Neural cell (in vitro differentiated cells): ENCODE measurements around the gene UBE2V1.

Experiments
- CTCF ChIP-seq: fragments of 450-650 bp; IDR thresholded peaks from 2 replicates; pipeline ENCODE4 v1.5.1; 2014; ENCODE audit warnings: antibody characterized with exemption, mild to moderate bottlenecking, moderate library complexity; ENCODE audit not compliant: poor library complexity, severe bottlenecking
- EP300 ChIP-seq: fragments of 450-650 bp; conservative IDR thresholded peaks from 2 replicates; pipeline ENCODE4 v1.6.1; 2014; ENCODE audit warnings: antibody characterized with exemption, mild to moderate bottlenecking, moderate library complexity; ENCODE audit not compliant: poor library complexity, severe bottlenecking
- EZH2 ChIP-seq: fragments of 200-600, 300-800 bp; shearing (Covaris generic), sonication (generic); IDR thresholded peaks from 2 replicates; pipeline ENCODE4 v1.6.1; 2014; ENCODE audit warnings: antibody characterized with exemption, low read length, borderline replicate concordance, mild to moderate bottlenecking; ENCODE audit not compliant: insufficient read depth, poor library complexity, severe bottlenecking
- POLR2AphosphoS5 ChIP-seq: IDR thresholded peaks from 2 replicates; pipeline ENCODE4 v1.6.1; 2012
- TAF1 ChIP-seq: IDR thresholded peaks from 2 replicates; pipeline ENCODE4 v1.6.1; 2012; ENCODE audit warnings: low read depth

- TF ChIP-seq EZH2 (no peak), CTCF (no peak), EP300 (no peak), POLR2AphosphoS5 (no peak), TAF1 (no peak)
These were observed 74.4 kb downstream of the UBE2V1 start for GRCh38 chr20:50038574-50038991.
